NCI-H2196 (cell line): ENCODE measurements around the gene MARVELD3.
A peak's percentile ranks its signal among the peaks of the same experiment; 100 is the strongest.
"Not testable (repeated sequence)": the region's sequence is repeated elsewhere in the genome, so short reads cannot be mapped to it uniquely, and the experiment has no call there.

Source experiments
- DNase-seq: peaks from one replicate; lab custom pipeline; 2025; ENCODE audit not compliant: unreplicated experiment; lab: John Stamatoyannopoulos, UW

MARVELD3 gene

GRCh38 chr16:71626018-71626857 lies at the start of gene MARVELD3:
MARVELD3 (plus strand) TSS chr16:71626184; CDS start chr16:71626230, 46 bp downstream.
- DNase-seq, result peak; percentile 65

- DNase-seq, result no peak
Measured at GRCh38 chr16:71576971-71577370, 49.0 kb upstream of the MARVELD3 start, which contains the start of gene TAT. TAT (minus strand) TSS chr16:71577092; CDS start chr16:71576415, 677 bp downstream.

DNA sequence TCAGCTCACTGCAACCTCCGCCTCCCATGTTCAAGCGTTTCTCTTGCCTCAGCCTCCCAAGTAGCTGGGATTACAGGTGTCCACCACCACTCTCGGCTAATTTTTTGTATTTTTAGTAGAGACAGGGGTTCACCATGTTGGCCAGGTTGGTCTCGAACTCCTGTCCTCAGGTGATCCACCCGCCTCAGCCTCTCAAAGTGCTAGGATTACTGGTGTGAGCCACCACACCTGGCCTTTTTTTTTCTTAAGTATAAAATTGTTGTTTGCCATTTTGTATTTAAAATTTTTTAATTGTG lies 43.5 kb upstream of the MARVELD3 start:
- DNase-seq, result not testable (repeated sequence)

GRCh38 chr16:71584543-71585317 lies 41.3 kb upstream of the MARVELD3 start:
- no peak for DNase-seq

GRCh38 chr16:71585318-71585703 lies 40.7 kb upstream of the MARVELD3 start:
- no peak for DNase-seq

DNA sequence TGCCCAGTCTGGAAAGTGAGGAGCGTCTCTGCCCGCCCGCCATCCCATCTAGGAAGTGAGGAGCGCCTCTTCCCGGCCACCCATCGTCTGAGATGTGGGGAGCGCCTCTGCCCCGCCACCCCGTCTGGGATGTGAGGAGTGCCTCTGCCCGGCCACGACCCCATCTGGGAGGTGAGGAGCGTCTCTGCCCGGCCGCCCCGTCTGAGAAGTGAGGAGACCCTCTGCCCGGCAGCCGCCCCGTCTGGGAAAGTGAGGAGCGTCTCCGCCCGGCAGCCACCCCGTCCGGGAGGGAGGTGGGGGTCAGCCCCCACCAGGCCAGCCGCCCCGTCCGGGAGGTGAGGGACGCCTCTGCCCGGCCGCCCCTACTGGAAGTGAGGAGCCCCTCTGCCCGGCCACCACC lies 36.6 kb upstream of the MARVELD3 start:
- DNase-seq, result not testable (repeated sequence)

DNA sequence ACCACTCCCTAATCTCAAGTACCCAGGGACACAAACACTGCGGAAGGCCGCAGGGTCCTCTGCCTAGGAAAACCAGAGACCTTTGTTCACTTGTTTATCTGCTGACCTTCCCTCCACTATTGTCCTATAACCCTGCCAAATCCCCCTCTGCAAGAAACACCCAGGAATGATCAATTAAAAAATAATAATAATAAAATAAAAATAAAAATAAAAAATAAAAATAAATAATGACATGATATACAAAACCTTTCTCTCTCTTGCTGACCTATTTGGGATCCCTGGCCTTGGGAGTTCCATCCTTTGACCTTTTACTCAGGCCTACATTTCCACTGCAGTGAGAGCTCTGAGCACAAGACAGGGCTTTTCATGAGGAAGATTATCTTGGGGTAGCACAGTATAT lies 35.9 kb upstream of the MARVELD3 start:
- not testable (repeated sequence) for DNase-seq

GRCh38 chr16:71590584-71590983 lies 35.4 kb upstream of the MARVELD3 start:
- DNase-seq, result no peak

GRCh38 chr16:71591917-71592316 lies 34.1 kb upstream of the MARVELD3 start:
- no peak for DNase-seq

- no peak for DNase-seq
Measured at GRCh38 chr16:71593048-71593999, 32.7 kb upstream of the MARVELD3 start.

- DNase-seq, result no peak
Measured at GRCh38 chr16:71594000-71594646, 31.9 kb upstream of the MARVELD3 start.

- not testable (repeated sequence) for DNase-seq
Measured at GRCh38 chr16:71595340-71595826, 30.6 kb upstream of the MARVELD3 start.

- not testable (repeated sequence) for DNase-seq
Measured at GRCh38 chr16:71598426-71598825, 27.6 kb upstream of the MARVELD3 start.

DNA sequence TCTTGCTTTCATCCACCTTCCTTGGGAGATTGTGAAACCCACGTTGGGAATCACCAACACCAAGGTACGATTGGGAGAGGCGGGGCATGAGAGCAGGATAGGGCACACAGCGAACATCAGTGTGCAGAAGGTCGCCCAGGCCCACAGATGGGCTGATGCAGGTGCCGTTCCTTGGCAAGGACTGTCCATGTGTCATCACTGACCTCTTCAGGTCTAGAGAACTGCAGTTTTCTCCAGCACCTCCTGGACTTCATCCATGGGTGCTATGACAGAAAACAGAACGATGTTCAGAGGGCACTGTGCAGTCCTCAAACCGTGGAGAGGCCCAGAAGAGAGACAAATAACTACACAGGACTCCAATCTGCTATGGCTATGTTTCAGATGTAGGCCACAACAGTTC lies 25.2 kb upstream of the MARVELD3 start:
- no peak for DNase-seq

GRCh38 chr16:71609066-71609465 lies 16.9 kb upstream of the MARVELD3 start:
- DNase-seq, result no peak

- DNase-seq, result no peak
Measured at GRCh38 chr16:71610447-71610846, 15.5 kb upstream of the MARVELD3 start.

DNA sequence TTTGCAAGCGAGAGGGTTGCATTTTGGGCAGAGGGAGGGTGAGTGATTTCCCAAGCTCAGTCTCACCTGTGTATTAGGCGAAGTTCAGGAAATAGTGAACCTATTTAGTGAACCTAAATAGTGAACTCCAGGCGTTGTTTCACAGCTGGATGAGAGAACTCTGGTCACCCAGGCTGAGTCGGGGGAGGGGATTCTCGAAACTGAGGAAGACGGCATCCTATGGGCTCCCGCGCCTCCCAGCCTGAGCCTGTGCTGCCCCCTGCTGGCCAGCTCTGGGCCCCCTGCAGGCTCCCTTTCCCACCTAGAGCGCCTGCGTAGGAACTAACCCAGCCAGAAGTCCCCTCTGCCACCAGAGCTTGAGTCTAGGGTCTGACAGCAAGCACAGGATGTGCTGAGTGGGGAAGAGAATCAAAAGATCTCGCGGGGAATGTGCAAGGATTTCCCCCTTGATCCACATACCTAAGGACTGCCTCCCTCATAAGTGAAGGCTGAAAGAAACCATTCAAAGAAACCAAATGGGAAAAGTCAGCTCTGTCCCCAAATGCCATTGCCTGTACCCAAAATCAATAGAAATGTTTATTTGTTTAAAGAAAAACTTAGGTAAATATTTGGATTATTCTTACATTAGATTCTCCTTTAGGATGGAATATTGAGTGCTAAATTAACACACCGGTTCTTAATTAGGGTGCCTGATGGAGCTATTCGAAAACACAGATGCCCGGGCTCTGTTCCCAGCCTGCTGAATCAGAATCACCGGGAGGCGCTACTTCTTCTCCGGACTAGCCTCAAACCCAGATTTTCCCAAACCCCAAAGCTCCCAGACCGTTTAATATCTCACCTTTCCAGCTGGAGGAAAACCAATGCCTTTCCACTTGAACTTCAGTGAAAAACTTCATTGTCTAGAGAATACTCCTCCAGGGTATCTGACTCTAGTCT lies 14.8 kb upstream of the MARVELD3 start:
- peak; percentile 68 for DNase-seq

- not testable (repeated sequence) for DNase-seq
Measured at GRCh38 chr16:71614956-71615355, 11.0 kb upstream of the MARVELD3 start.

GRCh38 chr16:71618429-71618828 lies 7.6 kb upstream of the MARVELD3 start:
- no peak for DNase-seq
